GM19397 (cell line): Measurements from ENCODE around the gene HSPBAP1.
"Not testable (repeated sequence)": the region's sequence is repeated elsewhere in the genome, so short reads cannot be mapped to it uniquely, and the experiment has no call there.

Experiments
- ATAC-seq: cut with Tn5 transposase; IDR thresholded peaks from one replicate; pipeline ENCODE4 v1.9.1; 2021; ENCODE audit warnings: mild to moderate bottlenecking, moderate library complexity; ENCODE audit not compliant: unreplicated experiment

The HSPBAP1 gene

DNA sequence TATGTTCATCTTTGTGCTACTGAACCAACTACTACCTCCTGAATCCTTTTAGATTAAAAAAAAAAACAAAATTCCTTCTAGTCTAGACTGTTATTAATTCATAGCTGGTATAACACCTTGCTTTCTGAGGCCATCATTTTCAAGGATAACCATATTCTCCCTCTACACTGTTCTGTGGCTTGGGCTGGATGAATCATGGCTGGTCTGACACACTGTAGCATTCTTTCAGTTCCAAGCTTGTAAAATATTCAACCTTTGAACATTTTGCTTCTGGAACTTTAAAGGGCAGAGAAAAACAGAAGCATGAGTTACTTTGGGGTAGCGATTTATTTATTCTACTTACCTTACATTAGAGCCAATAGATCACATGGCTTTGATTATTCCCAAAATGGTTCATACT is 7.6 kb downstream of the HSPBAP1 start:
- ATAC-seq, result no peak

DNA sequence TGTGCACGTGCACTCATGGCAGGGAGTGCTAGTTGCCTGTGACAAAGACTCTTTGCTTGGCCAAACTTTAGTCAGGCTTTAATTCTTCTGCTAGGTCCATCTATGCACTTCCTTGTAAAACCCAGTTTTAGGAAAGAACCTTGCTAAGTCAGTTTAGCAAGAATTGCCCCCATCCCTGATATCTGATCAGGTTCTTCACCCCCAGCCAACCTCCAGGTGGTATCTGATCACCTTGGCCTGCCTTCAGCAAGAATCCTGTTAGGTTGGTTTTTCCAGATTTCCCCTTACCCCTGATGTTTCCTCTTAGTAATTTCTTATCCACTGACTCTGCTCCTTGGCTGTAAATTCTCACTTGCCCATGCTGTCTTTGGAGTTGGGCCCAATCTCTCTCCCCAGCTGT is 8.4 kb downstream of the HSPBAP1 start:
- ATAC-seq, result no peak

DNA sequence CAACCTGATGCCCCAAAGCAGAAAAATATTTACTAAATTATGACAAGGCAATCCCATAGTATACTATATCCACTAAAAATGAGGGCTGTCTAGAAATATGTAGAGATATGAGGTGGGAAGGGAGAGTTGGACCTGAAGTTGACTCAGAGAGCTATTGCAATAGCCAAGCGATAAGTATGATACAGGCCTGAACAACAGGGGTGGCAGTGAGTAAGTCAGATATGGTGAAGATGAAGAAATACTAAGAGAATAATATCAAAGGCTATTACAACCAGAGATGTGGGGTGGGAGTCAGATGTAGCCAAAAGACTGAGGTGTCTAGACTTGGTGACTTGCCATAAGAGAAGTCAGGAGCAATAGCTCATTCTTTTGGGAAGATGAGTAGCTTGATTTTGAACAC is 9.2 kb downstream of the HSPBAP1 start:
- ATAC-seq, result no peak

- ATAC-seq, result no peak
Measured at GRCh38 chr3:122782804-122783203, 10.8 kb downstream of the HSPBAP1 start.

DNA sequence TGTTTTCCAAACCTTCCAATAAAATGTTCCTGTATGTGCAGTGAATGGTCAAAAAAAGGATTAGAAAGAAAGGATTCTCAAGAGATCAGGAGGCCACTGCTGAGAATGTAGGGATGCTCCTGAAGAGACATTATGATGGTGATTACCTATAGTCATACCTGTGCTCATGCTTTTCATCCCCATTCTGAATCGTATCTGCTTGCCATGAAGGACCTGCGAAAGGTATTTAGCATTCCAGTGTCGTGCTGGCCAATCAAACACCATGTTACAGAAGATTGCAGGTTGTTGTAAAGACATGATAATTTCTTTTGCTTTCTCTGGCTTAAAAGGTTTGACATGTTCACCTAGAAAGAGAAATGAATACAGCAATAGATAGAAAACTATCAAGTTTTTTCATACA is 16.1 kb downstream of the HSPBAP1 start:
- no peak for ATAC-seq

GRCh38 chr3:122776675-122777468 is 16.8 kb downstream of the HSPBAP1 start:
- no peak for ATAC-seq

DNA sequence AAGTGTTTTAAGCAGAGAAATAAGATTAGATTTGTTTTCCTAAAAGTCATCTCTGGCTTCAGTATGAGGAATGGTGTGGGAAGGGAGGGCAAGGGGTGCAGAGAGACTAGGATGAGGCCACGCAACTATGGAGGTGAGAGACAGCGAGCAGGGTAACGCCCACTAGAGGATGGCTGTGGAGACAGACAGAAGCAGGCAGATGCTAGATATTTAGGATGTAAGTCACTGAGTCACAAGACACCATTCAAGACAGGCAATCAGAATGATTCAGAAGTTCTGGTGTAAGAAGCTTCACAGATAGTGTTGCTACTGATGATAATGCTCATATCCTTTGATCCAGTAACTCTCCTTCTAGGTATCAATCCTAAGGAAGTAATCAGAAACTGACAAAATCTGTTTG is 19.1 kb downstream of the HSPBAP1 start:
- no peak for ATAC-seq

DNA sequence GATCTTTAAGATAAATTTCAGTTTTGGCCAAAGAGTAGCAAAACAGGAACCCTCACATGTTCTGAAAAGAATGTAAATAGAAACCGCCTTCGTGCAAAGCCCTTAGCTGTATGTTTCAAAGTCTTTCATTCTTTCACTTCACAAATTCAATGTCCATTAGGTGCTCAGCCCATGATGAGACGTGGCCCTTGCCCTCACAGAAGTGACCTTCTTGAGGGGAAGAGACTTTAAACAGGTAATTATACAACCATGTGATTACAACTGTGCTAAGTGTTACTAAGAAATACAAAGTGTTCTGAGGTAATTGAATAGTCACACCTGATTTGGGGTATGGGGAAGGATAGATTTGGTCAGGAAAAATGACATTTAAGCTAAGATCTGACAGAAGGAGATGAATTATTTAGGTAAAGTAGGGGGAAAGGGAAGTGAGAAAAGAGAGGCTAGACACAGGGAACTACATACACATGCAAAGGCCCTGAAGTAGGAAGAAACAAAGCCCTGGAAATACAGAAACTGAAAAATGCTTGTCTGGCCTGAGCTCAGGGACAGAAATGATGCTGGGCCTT is 19.6 kb downstream of the HSPBAP1 start:
- ATAC-seq, result no peak

- no peak for ATAC-seq
Measured at GRCh38 chr3:122772827-122773226, 20.8 kb downstream of the HSPBAP1 start.

DNA sequence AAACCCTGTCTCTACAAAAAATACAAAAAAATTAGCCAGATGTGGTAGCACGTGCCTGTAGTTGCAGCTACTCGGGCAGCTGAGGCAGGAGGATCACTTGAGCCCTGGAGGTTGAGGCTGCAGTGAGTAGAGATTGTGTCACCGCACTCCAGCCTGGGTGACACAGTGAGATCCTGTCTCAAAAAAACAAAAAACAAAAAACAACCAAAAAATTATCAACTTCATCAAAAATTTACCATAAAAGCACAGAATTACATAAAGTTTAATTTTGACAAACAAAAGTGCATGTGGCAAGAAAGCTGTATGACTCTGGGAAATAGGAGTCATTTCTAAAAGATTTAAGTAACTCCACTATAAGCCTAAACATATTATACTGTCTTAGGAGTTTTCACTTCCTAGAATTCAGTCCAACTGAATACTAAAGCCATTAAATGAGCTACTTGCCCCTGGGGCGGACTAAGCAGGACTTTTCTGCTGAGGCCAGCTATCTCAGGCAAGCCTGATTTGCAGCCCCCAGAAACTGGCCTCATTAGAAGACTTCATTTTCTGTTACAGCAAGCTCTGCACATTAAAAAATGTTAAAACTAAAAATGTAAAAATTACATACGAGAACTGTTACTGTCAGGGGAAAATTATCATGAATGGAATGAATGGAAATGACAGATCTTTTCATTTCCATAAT is 23.0 kb downstream of the HSPBAP1 start:
- no peak for ATAC-seq

- ATAC-seq, result no peak
Measured at GRCh38 chr3:122767540-122768372, 25.9 kb downstream of the HSPBAP1 start.

GRCh38 chr3:122766430-122766829 is 27.2 kb downstream of the HSPBAP1 start:
- ATAC-seq, result no peak

GRCh38 chr3:122760453-122761271 is 33.0 kb downstream of the HSPBAP1 start:
- ATAC-seq, result no peak

DNA sequence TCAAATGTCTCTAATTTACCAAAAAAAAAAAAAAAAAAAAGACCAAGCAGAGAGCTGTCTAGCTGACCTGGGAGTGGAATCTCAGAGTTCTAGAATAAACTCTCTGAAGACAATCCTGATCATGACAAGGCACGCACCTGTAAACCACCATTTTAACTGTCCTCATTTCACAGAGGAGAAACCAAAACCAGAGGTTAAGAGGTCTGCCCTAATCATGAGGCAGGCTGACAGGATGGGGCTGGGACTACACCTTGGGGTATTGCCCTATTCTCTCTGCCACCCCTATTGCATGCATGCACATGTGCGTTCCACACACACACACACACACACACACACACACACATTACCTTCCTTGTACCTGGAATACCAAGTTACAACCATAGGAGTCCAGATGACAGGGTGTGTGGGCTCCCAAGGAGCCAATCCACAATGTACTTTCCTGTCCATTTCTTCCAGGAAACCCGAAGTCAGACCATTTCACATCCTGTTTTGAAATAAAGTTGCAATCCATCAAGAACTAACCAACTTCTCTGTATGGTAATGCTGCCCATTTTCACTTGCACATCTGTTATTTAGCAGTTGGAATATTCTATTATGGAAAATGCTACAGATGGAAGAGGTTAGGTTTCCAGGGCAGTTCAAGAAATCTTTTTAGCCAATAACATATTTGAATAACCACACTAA is 34.6 kb downstream of the HSPBAP1 start:
- ATAC-seq, result no peak

GRCh38 chr3:122755491-122755890 is 38.1 kb downstream of the HSPBAP1 start:
- no peak for ATAC-seq

DNA sequence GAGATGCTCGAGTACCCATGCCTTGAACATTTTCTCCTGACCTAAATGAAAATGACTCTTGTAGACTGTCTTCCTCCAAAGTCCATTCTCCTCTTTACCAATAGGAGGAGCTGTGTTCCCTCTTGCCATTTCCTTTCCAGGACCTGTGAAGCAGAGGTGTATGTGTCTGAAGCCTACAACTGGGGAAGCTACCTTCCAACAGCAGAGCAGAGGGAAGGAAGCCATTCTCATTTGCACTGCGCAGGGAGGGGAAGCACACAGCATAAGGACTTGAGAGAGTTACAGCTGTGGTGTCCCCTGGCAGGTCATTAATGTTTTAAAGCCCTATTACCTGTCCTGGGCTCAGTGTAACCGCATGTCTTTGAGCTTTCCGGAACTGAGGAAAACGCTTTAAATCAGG is 38.7 kb downstream of the HSPBAP1 start:
- ATAC-seq, result peak; percentile 61

GRCh38 chr3:122748347-122748746 is 45.3 kb downstream of the HSPBAP1 start:
- no peak for ATAC-seq

DNA sequence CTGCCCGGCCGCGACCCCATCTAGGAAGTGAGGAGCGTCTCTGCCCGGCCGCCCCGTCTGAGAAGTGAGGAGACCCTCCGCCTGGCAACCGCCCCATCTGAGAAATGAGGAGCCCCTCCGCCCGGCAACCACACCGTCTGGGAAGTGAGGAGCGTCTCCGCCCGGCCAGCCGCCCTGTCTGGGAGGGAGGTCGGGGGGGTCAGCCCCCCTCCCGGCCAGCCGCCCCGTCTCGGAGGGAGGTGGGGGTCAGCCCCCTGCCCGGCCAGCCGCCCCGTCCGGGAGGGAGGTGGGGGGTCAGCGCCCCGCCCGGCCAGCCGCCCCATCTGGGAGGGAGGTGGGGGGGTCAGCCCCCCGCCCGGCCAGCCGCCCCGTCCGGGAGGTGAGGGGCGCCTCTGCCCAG is 46.3 kb downstream of the HSPBAP1 start:
- ATAC-seq, result not testable (repeated sequence)

- ATAC-seq, result no peak
Measured at GRCh38 chr3:122745369-122746021, 48.1 kb downstream of the HSPBAP1 start.
